Fibroblast of peridontal ligament (primary cell): ENCODE data around the gene CACNA1C.

Experiments used
- DNase-seq: peaks from one replicate; pipeline ENCODE4 v3.0.0-alpha.2; 2010; ENCODE audit errors: extremely low read depth

The CACNA1C gene

GRCh38 chr12:2052826-2053678, at the start of gene CACNA1C:
CACNA1C (plus strand) TSS chr12:2052987; CDS start chr12:2053563, 576 bp downstream.
- peak; percentile 58 for DNase-seq

GRCh38 chr12:2003676-2004112, 49.1 kb upstream of the CACNA1C start:
- DNase-seq, result peak; percentile 47

- DNase-seq, result peak; percentile 96
Observed at GRCh38 chr12:2004113-2004929, 48.5 kb upstream of the CACNA1C start, which contains the start of gene DCP1B. DCP1B (minus strand) TSS chr12:2004457; CDS start chr12:2004431, 26 bp downstream.

GRCh38 chr12:2008677-2009076, 44.1 kb upstream of the CACNA1C start:
- DNase-seq, result peak; percentile 68

GRCh38 chr12:2009623-2010022, 43.2 kb upstream of the CACNA1C start:
- DNase-seq, result no peak

GRCh38 chr12:2011643-2012607, 40.9 kb upstream of the CACNA1C start:
- DNase-seq, result no peak

GRCh38 chr12:2013086-2013485, 39.7 kb upstream of the CACNA1C start:
- no peak for DNase-seq

GRCh38 chr12:2013527-2014223, 39.1 kb upstream of the CACNA1C start:
- no peak for DNase-seq

- no peak for DNase-seq
Observed at GRCh38 chr12:2014231-2014630, 38.6 kb upstream of the CACNA1C start.

GRCh38 chr12:2016862-2017545, 35.8 kb upstream of the CACNA1C start:
- DNase-seq, result no peak

- DNase-seq, result no peak
Observed at GRCh38 chr12:2017546-2018337, 35.0 kb upstream of the CACNA1C start.

- no peak for DNase-seq
Observed at GRCh38 chr12:2018391-2018790, 34.4 kb upstream of the CACNA1C start.

GRCh38 chr12:2019126-2019525, 33.7 kb upstream of the CACNA1C start:
- DNase-seq, result no peak

- no peak for DNase-seq
Observed at GRCh38 chr12:2020511-2020910, 32.3 kb upstream of the CACNA1C start.

- no peak for DNase-seq
Observed at GRCh38 chr12:2023365-2023764, 29.4 kb upstream of the CACNA1C start.

GRCh38 chr12:2027351-2027750, 25.4 kb upstream of the CACNA1C start:
- DNase-seq, result no peak

GRCh38 chr12:2029851-2030250, 22.9 kb upstream of the CACNA1C start:
- no peak for DNase-seq

- DNase-seq, result no peak
Observed at GRCh38 chr12:2032506-2032905, 20.3 kb upstream of the CACNA1C start.
